GM23338 (cell line): ENCODE results near the gene PAM. TPM values are rescaled to one million over a fixed set of nuclear protein-coding genes. Genes with fewer than 3 reads are reported as not detected.

Experiments used
- ATAC-seq: fragments of 200-7000 bp; cut with Tn5 transposase; 3 replicates; pipeline ENCODE4 v1.9.1; 2020
- DNase-seq: peaks from one replicate; pipeline ENCODE4 v3.0.0-alpha.2; 2015; ENCODE audit warnings: low spot score
- H2AFZ ChIP-seq: fragments of 200-600 bp; sonication (generic); 2 replicates; pipeline ENCODE4 v1.8.0; 2016; ENCODE audit warnings: antibody characterized with exemption, mild to moderate bottlenecking, moderate library complexity
- H3F3A ChIP-seq: fragments of 200-600 bp; sonication (generic); replicated peaks from 2 replicates; pipeline ENCODE4 v1.8.0; 2017; ENCODE audit warnings: antibody characterized with exemption, mixed run types, low read depth
- H3K27ac ChIP-seq: fragments of 200-600 bp; sonication (generic); 2 replicates; pipeline ENCODE4 v1.6.1; 2016; ENCODE audit warnings: low read depth
- H3K27me3 ChIP-seq: fragments of 200-600 bp; sonication (generic); 2 replicates; pipeline ENCODE4 v1.8.0; 2016; ENCODE audit warnings: mild to moderate bottlenecking, mixed run types, moderate library complexity; ENCODE audit not compliant: insufficient read depth
- H3K36me3 ChIP-seq: fragments of 200-600 bp; sonication (generic); 2 replicates; pipeline ENCODE4 v1.8.0; 2016; ENCODE audit warnings: mild to moderate bottlenecking; ENCODE audit not compliant: insufficient read depth
- H3K4me1 ChIP-seq: fragments of 200-600 bp; sonication (generic); 2 replicates; pipeline ENCODE4 v1.8.0; 2016; ENCODE audit warnings: mild to moderate bottlenecking, moderate library complexity; ENCODE audit not compliant: insufficient read depth
- H3K4me2 ChIP-seq: fragments of 200-600 bp; sonication (generic); 2 replicates; pipeline ENCODE4 v1.7.1; 2017; ENCODE audit warnings: mixed run types
- H3K4me3 ChIP-seq: fragments of 200-600 bp; sonication (generic); 2 replicates; pipeline ENCODE4 v1.6.1; 2016; ENCODE audit warnings: mixed run types
- H3K79me2 ChIP-seq: fragments of 200-600 bp; sonication (generic); replicated peaks from 2 replicates; pipeline ENCODE4 v1.8.0; 2017; ENCODE audit warnings: mild to moderate bottlenecking; ENCODE audit not compliant: insufficient read depth
- H3K9me2 ChIP-seq: fragments of 200-600 bp; sonication (generic); 2 replicates; pipeline ENCODE4 v1.8.0; 2017; ENCODE audit not compliant: insufficient read depth
- H4K20me1 ChIP-seq: fragments of 200-600 bp; sonication (generic); replicated peaks from 2 replicates; pipeline ENCODE4 v1.8.0; 2017; ENCODE audit warnings: mild to moderate bottlenecking; ENCODE audit not compliant: insufficient read depth
- H3K27ac Mint-ChIP-seq: 2 replicates; pipeline ENCODE4 v1.8.0; 2020; ENCODE audit warnings: inconsistent platforms, mild to moderate bottlenecking, moderate library complexity, mixed read lengths
- H3K27me3 Mint-ChIP-seq: 3 replicates; pipeline ENCODE4 v1.8.0; 2022; ENCODE audit warnings: low read depth, mild to moderate bottlenecking, moderate library complexity, mixed read lengths, inconsistent platforms; ENCODE audit not compliant: insufficient read depth, poor library complexity
- H3K36me3 Mint-ChIP-seq: 3 replicates; pipeline ENCODE4 v1.8.0; 2021; ENCODE audit warnings: low read depth, mild to moderate bottlenecking, inconsistent platforms, moderate library complexity, mixed read lengths
- H3K4me1 Mint-ChIP-seq: 3 replicates; pipeline ENCODE4 v1.8.0; 2020; ENCODE audit warnings: mild to moderate bottlenecking, inconsistent platforms, mixed read lengths
- H3K4me3 Mint-ChIP-seq: 3 replicates; pipeline ENCODE4 v1.8.0; 2021; ENCODE audit warnings: moderate library complexity, mild to moderate bottlenecking, inconsistent platforms, mixed read lengths
- H3K9me3 Mint-ChIP-seq: 3 replicates; pipeline ENCODE4 v1.8.0; 2020; ENCODE audit warnings: moderate library complexity, mild to moderate bottlenecking, inconsistent platforms, mixed read lengths
- CREB1 ChIP-seq: fragments of 250-450 bp; sonication (Bioruptor Pico); IDR thresholded peaks from 2 replicates; pipeline ENCODE4 v1.5.0; 2020; ENCODE audit warnings: low read depth, mild to moderate bottlenecking, moderate library complexity
- EZH2 ChIP-seq: fragments of 200-600 bp; sonication (generic); IDR thresholded peaks from one replicate; pipeline ENCODE4 v1.8.0; 2017; ENCODE audit warnings: antibody characterized with exemption, mild to moderate bottlenecking, low read depth; ENCODE audit not compliant: unreplicated experiment
- EZH2phosphoT487 ChIP-seq: fragments of 200-600 bp; sonication (generic); IDR thresholded peaks from one replicate; pipeline ENCODE4 v1.8.1; 2018; ENCODE audit warnings: antibody characterized with exemption; ENCODE audit not compliant: unreplicated experiment
- JUNB ChIP-seq: IDR thresholded peaks from one replicate; pipeline ENCODE4 v1.6.1; 2016; ENCODE audit warnings: antibody characterized with exemption; ENCODE audit not compliant: unreplicated experiment
- NANOG ChIP-seq: IDR thresholded peaks from 2 replicates; pipeline ENCODE4 v1.6.1; 2016; ENCODE audit warnings: antibody characterized with exemption, borderline replicate concordance
- POLR2AphosphoS5 ChIP-seq: IDR thresholded peaks from 2 replicates; pipeline ENCODE4 v1.6.1; 2016; ENCODE audit warnings: antibody characterized with exemption, low read depth
- ZNF114 ChIP-seq: fragments of 250-450 bp; sonication (Bioruptor Pico); IDR thresholded peaks from 2 replicates; pipeline ENCODE4 v1.5.0; 2020; ENCODE audit warnings: mild to moderate bottlenecking, moderate library complexity
- ZNF331 ChIP-seq: fragments of 250-450 bp; sonication (Bioruptor Pico); IDR thresholded peaks from 2 replicates; pipeline ENCODE4 v1.5.0; 2020; ENCODE audit warnings: low read depth, mild to moderate bottlenecking, moderate library complexity
- ZNF462 ChIP-seq: fragments of 250-450 bp; sonication (Bioruptor Pico); IDR thresholded peaks from 2 replicates; pipeline ENCODE4 v1.5.0; 2020; ENCODE audit warnings: mild to moderate bottlenecking, moderate library complexity
- polyA plus RNA-seq: library from polyadenylated mRNA; unstranded; fragments of >200 nt; fragmentation: Nextera tagmentation; extraction: Ambion mirVana; gene quantifications from 2 replicates; pipeline ENCODE4 v1.2.1, GENCODE V29; 2016
- total RNA-seq: library from RNA; depleted of rRNA; stranded (reverse); fragments of >200 nt; shearing (Covaris generic); gene quantifications from 2 replicates; pipeline ENCODE4 v1.2.3, GENCODE V29; 2014
- TF ChIP-seq, protein P1 (sequence below), 2 experiments: fragments of 200-600 bp in 1 of 2; sonication (generic) in 1 of 2; conservative IDR thresholded peaks; 2 replicates each; pipeline versions ENCODE4 v1.5.1 to v1.6.1; 2016 to 2017; ENCODE audit warnings: antibody characterized with exemption in 2 of 2, low read depth in 2 of 2, mild to moderate bottlenecking in 2 of 2, moderate library complexity in 1 of 2
- TF ChIP-seq, protein P2 (sequence below): IDR thresholded peaks from one replicate; pipeline ENCODE4 v1.6.1; 2018; ENCODE audit warnings: antibody characterized with exemption; ENCODE audit not compliant: unreplicated experiment

PAM gene
- total and polyA plus RNA-seq, 2 experiments from 2014 or later: 33.9 to 79.4 TPM

DNA sequence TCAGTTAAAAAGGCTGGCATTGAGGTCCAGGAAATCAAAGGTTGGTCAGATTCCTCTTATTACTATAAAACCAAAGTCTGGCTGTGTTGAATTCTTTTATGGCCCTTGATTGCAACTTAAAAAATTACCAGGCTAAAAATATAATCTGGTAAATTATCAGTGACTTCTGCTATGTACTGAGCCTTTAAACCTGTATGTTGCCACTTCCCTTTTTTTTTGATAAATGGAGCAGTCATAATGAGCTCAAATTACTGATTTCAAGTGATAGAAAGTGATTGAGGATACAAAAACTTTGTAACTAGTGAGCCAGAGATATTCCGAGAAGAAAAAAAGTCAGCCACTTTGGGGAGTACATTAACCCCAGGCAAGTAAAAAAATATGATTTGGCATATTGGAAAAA lies 264.7 kb downstream of the PAM start:
- no peak overlapping the region for H3K4me3 Mint-ChIP-seq

DNA sequence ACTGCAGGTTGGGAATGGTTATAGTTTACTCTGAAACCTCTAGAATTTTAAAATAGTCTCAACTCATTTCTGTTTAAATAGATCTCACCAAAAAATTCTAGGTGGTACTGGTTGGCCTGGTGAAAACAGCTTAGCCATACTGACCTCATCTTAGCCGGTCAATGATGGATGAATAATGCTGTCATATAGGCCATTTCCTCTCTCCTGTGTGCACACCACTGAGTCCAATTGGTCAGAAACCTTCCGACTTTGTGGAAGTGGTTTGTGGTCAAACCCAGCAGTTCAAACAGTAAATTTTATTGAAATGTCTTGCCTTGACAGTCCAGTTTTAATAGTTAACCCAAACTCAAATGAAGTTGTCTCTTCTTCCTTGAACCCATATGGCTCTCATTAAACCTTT lies 266.2 kb downstream of the PAM start:
- Mint-ChIP-seq H3K36me3 (no peaks in the 10 kb centered on the region), H3K9me3 (no peaks in the 10 kb centered on the region), H3K27ac (no peak overlapping the region), H3K4me1 (no peaks in the 10 kb centered on the region), H3K4me3 (no peak overlapping the region), H3K27me3 (no peaks in the 10 kb centered on the region)
- Histone ChIP-seq H3K27me3 (no peaks in the 10 kb centered on the region), H3K4me2 (no peak overlapping the region), H3K4me3 (no peak overlapping the region), H3K36me3 (no peaks in the 10 kb centered on the region), H3K4me1 (no peaks in the 10 kb centered on the region), H4K20me1 (no peaks in the 10 kb centered on the region), H3K9me2 (no peaks in the 10 kb centered on the region), H2AFZ (no peak overlapping the region), H3F3A (no peaks in the 10 kb centered on the region), H3K79me2 (no peaks in the 10 kb centered on the region), H3K27ac (no peak overlapping the region)
- no peak for DNase-seq
- ATAC-seq: no peak
- TF ChIP-seq JUNB (no peak), NANOG (no peak), ZNF462 (CRISPR knock-in tag) (no peak), EZH2phosphoT487 (no peak), EZH2 (no peak), CREB1 (CRISPR knock-in tag) (no peak), ZNF114 (CRISPR knock-in tag) (no peak), ZNF331 (no peak), POLR2AphosphoS5 (no peak)
- TF ChIP-seq, protein P1, sequence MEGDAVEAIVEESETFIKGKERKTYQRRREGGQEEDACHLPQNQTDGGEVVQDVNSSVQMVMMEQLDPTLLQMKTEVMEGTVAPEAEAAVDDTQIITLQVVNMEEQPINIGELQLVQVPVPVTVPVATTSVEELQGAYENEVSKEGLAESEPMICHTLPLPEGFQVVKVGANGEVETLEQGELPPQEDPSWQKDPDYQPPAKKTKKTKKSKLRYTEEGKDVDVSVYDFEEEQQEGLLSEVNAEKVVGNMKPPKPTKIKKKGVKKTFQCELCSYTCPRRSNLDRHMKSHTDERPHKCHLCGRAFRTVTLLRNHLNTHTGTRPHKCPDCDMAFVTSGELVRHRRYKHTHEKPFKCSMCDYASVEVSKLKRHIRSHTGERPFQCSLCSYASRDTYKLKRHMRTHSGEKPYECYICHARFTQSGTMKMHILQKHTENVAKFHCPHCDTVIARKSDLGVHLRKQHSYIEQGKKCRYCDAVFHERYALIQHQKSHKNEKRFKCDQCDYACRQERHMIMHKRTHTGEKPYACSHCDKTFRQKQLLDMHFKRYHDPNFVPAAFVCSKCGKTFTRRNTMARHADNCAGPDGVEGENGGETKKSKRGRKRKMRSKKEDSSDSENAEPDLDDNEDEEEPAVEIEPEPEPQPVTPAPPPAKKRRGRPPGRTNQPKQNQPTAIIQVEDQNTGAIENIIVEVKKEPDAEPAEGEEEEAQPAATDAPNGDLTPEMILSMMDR (conservative IDR thresholded peaks at IDR 0.05; ENCODE audit: low read depth in 2 of 2): no peak
- TF ChIP-seq, protein P2, sequence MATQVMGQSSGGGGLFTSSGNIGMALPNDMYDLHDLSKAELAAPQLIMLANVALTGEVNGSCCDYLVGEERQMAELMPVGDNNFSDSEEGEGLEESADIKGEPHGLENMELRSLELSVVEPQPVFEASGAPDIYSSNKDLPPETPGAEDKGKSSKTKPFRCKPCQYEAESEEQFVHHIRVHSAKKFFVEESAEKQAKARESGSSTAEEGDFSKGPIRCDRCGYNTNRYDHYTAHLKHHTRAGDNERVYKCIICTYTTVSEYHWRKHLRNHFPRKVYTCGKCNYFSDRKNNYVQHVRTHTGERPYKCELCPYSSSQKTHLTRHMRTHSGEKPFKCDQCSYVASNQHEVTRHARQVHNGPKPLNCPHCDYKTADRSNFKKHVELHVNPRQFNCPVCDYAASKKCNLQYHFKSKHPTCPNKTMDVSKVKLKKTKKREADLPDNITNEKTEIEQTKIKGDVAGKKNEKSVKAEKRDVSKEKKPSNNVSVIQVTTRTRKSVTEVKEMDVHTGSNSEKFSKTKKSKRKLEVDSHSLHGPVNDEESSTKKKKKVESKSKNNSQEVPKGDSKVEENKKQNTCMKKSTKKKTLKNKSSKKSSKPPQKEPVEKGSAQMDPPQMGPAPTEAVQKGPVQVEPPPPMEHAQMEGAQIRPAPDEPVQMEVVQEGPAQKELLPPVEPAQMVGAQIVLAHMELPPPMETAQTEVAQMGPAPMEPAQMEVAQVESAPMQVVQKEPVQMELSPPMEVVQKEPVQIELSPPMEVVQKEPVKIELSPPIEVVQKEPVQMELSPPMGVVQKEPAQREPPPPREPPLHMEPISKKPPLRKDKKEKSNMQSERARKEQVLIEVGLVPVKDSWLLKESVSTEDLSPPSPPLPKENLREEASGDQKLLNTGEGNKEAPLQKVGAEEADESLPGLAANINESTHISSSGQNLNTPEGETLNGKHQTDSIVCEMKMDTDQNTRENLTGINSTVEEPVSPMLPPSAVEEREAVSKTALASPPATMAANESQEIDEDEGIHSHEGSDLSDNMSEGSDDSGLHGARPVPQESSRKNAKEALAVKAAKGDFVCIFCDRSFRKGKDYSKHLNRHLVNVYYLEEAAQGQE: no peak

More for the DNA sequence above, 264.7 kb downstream of the PAM start:
- ATAC-seq: no peak
- Mint-ChIP-seq H3K4me1 (peaks cover under 1% of the 10 kb centered on the region), H3K36me3 (no peaks in the 10 kb centered on the region), H3K27ac (no peak overlapping the region), H3K27me3 (no peaks in the 10 kb centered on the region), H3K9me3 (no peaks in the 10 kb centered on the region)
- Histone ChIP-seq H3K4me1 (no peaks in the 10 kb centered on the region), H3K27ac (no peak overlapping the region), H3K4me3 (no peak overlapping the region), H3F3A (no peaks in the 10 kb centered on the region), H3K79me2 (no peaks in the 10 kb centered on the region), H3K4me2 (no peak overlapping the region), H3K36me3 (no peaks in the 10 kb centered on the region), H2AFZ (no peak overlapping the region), H4K20me1 (no peaks in the 10 kb centered on the region), H3K9me2 (no peaks in the 10 kb centered on the region), H3K27me3 (no peaks in the 10 kb centered on the region)
- TF ChIP-seq ZNF114 (CRISPR knock-in tag): no peak
- DNase-seq: no peak
